Nucleus accumbens (tissue), 56 donors: ENCODE measurements around the gene TMEM259.

Experiments used
- DNase-seq, 56 donors: peaks; one replicate each; lab custom pipeline; 2025; lab: John Stamatoyannopoulos, UW

TMEM259 gene

GRCh38 chr19:1017906-1018305, 3.0 kb downstream of the TMEM259 start:
- no peak for DNase-seq

GRCh38 chr19:1017115-1017905, 3.6 kb downstream of the TMEM259 start:
- DNase-seq = no peak

GRCh38 chr19:1016647-1017114, 4.2 kb downstream of the TMEM259 start:
- no peak for DNase-seq

GRCh38 chr19:1015782-1016646, 4.9 kb downstream of the TMEM259 start:
- DNase-seq = no peak

DNA sequence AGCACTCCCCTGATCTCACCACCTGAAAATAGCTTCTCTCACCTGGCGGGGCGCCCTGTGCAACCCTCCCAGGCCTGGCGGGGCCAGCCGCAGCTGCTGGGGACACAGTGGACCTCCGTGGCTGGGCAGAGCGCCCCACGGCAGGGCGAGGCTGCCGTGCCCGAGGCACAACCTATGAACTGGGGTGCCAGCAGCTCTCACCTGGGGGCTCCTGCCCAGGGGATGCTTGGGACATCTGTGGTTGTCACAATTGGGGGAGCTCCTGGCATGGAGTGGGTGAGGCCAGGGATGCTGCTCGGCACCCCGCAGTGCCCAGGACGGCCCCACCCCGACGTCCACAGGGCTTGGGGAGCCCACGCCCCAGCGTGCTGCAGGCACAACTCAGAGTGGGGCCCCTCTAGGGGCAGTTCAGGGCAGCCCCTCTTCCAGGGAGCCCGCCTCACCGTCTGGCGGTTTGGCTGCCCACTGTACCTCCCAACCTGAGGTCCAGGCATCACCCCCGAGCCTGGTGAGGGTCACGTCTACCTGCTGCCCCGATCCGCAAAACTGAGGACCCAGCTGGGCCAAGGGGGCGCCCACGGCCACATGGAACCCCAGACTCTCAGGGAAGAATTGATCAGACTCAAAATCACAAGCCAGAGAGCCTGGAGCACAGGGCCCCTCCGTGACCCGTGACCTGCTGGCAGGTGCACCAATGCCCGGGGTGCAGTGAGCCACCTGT, 5.7 kb downstream of the TMEM259 start:
- no peak for DNase-seq

- no peak for DNase-seq
Observed at GRCh38 chr19:1014161-1015060, 6.5 kb downstream of the TMEM259 start.

DNA sequence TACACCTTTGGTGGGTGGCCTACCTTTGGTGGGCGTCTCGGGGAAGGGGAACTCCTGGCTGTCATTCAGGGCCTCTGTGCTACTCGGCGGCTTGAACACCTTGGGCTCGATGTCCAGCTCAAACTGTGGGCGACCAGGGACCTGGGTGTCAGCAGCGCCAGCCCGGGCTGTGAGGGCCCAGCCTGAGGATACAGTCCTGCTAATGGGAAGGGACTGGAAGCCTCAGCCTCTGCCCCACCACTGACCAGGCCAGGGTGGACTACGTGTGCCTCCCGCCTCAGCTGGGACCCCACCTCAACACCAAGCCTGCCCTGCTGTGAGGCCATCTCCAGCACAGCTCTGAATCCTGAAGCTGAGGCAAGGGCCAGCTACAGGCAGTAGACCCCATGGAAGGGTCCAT, 7.7 kb downstream of the TMEM259 start:
- no peak for DNase-seq

GRCh38 chr19:1012334-1012733, 8.6 kb downstream of the TMEM259 start:
- no peak for DNase-seq

DNA sequence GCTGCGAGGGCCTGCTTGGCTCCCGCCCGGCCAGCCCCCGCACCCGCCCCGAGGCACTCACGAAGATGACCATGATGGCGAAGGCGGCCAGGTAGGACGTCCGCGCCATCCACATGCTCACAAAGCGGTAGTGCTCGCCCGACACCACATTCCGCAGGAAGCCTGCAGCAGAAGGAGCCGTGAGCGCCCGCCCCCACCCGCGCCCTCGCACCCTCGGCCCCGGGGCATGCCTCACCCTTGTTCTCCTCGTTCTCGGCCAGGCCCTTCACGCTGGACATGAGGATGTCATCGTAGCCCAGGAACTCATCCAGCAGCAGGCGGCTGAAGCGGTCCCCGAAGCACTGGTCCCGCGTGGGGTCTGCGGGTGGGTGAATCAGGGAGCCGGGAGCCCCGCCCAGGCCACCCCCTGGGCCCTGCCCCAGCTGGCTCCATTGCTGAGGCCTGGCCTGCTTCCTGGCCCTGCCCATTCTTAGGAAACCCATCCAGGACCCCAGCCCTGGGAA, 9.0 kb downstream of the TMEM259 start:
- DNase-seq = no peak

GRCh38 chr19:1010586-1011510, 10.1 kb downstream of the TMEM259 start:
- no peak for DNase-seq

GRCh38 chr19:1009981-1010538, 10.9 kb downstream of the TMEM259 start:
- no peak for DNase-seq

GRCh38 chr19:1009041-1009980, 11.6 kb downstream of the TMEM259 start:
- DNase-seq = no peak

- DNase-seq = no peak
Observed at GRCh38 chr19:1008268-1009040, 12.5 kb downstream of the TMEM259 start.

DNA sequence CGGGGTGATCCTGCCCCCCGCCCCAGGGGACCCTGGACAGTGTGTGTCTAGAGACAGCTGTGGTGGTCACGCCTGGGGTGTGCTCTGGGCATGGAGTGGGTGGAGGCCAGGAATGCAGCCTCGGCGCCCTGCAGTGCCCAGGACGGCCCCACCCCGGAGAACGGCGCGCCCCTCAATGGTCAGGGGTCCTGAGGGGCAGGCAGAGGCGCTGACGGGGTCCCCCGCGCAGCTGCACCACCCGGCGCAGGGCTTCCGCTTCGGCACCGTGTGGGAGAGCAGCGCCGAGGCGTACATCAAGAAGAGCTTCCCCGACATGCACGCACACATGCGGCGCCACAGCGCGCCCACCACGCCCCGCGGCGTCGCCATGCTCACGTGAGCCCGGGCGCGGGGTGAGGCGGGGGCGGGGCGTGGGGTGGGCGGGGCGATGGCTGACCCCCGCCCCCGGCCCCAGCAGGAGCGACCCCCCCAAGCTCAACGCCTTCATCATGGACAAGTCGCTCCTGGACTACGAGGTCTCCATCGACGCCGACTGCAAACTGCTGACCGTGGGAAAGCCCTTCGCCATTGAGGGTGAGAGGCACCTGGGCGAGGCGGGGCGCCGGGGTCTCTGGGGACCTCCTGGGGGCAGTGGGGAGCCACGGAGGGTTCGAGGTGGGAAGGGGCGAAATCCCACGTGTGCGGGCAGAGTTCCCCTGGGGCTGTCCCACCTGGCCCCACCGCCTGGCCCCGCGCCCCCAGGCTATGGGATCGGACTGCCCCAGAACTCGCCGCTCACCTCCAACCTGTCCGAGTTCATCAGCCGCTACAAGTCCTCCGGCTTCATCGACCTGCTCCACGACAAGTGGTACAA, 13.3 kb downstream of the TMEM259 start:
- DNase-seq = no peak

DNA sequence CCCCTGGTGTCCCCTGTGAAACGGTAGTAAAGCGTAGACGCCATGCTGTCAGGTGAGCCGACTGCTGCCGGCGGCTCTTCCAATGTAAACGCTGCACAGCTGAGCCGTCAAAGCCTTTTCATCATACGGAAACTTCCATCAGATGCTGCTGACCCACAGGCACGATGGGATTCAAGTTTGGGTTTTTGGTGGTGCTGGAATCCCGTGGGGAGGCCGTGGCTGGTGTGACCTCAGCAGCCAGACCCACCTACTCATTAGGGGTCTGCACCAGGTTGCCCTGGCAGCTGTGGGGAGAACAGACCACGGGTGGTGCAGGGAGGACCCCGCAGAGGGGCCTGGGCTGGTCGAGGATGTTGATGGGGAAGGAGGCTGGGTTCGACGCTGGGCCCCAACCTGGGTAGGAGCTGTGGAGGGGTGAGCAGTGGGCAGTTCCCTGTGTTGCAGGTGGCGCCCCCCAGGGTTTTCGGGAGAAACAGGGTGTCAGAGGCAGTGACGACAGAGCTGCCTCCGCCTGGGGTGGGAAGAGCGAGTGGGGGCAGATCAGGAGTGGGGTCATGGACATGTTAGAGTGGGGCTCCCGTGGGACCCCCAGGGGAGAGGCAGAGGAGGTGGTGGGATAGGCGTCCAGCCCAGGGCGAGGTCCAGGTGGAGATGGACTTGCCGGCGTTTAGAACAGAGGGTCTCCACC, 14.1 kb downstream of the TMEM259 start:
- DNase-seq = no peak
